Retinal pigment epithelial cell (primary cell): ENCODE results near the gene SLC49A3.

Experiments used
- DNase-seq: peaks from one replicate; pipeline ENCODE4 v3.0.0-alpha.2; 2010; ENCODE audit warnings: low read depth
- H3K4me3 ChIP-seq: 2 replicates; pipeline ENCODE4 v1.5.1; 2011; ENCODE audit warnings: mild to moderate bottlenecking, low read length, control low read depth, moderate library complexity
- TF ChIP-seq, protein P1 (sequence below): conservative IDR thresholded peaks from 2 replicates; pipeline ENCODE4 v1.5.1; 2011; ENCODE audit warnings: low read depth, low read length, control low read depth, inconsistent platforms

Gene SLC49A3

DNA sequence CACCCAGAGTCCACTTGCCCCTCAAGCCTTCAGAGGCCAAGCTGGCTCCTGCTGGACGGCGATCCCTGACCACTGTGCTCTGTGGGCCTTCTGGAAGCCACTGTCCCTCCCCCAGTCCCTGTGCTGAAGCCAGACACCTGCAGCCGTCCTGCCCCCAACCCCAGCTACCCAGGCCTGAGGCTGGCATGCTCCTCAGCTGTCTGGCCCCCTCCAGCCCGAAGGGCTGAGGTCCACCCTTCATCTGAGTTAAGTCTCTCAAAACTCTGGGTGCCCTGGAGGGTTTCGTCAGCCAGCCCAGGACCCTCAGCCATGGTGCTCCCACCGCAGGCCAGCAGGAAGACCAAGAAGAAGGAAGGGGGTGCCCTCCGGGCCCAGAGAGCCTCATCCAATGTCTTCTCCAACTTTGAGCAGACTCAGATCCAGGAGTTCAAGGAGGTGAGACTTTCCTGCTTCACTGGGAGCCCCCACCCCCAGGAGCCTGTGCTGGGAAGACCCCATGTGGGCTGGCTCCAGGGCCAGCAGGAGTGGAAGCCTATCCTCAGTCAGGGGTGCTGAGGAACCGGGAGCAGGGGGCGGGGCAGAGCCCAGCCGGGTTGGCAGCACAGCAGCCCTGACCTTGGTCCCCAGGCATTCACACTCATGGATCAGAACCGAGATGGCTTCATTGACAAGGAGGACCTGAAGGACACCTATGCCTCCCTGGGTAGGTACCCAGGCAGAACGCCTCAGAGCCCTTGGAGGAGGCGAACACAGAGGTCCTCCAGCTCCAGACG lies 10.4 kb downstream of the SLC49A3 start:
- DNase-seq = no peak
- no peak overlapping the region for H3K4me3 ChIP-seq
- TF ChIP-seq, protein P1, sequence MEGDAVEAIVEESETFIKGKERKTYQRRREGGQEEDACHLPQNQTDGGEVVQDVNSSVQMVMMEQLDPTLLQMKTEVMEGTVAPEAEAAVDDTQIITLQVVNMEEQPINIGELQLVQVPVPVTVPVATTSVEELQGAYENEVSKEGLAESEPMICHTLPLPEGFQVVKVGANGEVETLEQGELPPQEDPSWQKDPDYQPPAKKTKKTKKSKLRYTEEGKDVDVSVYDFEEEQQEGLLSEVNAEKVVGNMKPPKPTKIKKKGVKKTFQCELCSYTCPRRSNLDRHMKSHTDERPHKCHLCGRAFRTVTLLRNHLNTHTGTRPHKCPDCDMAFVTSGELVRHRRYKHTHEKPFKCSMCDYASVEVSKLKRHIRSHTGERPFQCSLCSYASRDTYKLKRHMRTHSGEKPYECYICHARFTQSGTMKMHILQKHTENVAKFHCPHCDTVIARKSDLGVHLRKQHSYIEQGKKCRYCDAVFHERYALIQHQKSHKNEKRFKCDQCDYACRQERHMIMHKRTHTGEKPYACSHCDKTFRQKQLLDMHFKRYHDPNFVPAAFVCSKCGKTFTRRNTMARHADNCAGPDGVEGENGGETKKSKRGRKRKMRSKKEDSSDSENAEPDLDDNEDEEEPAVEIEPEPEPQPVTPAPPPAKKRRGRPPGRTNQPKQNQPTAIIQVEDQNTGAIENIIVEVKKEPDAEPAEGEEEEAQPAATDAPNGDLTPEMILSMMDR = no peak

DNA sequence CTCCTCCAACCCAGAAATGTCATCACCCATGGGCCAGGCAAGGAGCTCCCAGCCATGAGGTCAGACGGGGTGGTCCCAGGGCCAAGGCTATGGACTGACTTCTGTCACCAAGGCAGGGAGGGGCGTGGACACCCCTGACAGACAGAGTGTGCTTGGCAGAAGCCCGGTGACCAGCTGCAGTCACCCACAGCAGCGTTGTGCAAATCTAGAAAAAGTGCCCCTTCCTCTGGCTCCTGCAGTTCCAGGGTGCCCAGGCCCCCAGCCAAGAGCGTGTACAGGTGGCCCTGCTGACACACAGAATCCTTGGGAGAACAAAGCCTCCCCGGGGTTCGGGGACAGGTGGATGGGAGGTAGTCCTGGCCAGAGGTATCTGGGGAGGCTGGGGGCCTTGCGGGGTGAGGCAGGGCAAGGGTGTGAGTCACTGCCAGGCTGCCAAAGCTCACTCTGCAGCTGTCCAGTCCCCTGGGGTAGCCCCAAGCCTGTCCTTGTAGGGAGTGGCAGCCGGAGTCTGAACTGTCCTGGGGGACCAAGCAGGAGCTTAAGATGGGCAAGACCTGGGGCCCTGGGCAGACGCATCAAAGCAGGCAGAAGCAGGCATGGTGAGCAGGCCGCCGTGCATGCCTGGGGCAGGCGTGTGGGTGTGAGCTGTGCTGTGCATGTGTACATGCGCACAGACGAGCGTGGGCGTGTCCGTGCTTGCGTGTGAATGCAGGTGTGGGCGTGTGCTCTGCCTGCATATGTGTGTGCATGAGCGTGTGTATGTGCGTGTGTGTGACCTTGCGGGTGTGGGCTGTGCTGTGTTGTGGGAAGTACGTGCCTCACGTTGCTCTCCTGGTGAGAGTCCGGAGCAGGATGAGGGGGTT lies 11.3 kb downstream of the SLC49A3 start:
- TF ChIP-seq, protein P1 = no peak
- DNase-seq = no peak
- H3K4me3 ChIP-seq = no peak overlapping the region

DNA sequence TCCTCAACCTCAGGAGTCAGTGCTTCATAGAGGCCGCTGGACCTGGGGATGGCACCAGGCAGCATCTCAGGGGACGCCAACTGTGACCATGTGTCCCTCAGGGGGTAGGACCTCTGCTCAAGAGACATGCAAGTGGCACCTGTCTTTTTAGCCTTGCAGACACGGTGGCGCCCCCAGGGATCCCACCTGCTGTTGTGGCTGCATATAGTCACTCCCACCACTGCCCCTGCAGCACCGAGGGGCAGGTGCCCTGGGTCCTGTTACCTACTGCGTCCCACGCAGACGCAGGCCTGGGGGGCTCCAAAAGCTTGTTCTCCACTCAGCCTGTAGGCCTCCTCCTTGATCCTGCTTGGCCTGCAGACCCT lies 12.1 kb downstream of the SLC49A3 start:
- H3K4me3 ChIP-seq = no peak overlapping the region
- TF ChIP-seq, protein P1 = no peak
- no peak for DNase-seq

DNA sequence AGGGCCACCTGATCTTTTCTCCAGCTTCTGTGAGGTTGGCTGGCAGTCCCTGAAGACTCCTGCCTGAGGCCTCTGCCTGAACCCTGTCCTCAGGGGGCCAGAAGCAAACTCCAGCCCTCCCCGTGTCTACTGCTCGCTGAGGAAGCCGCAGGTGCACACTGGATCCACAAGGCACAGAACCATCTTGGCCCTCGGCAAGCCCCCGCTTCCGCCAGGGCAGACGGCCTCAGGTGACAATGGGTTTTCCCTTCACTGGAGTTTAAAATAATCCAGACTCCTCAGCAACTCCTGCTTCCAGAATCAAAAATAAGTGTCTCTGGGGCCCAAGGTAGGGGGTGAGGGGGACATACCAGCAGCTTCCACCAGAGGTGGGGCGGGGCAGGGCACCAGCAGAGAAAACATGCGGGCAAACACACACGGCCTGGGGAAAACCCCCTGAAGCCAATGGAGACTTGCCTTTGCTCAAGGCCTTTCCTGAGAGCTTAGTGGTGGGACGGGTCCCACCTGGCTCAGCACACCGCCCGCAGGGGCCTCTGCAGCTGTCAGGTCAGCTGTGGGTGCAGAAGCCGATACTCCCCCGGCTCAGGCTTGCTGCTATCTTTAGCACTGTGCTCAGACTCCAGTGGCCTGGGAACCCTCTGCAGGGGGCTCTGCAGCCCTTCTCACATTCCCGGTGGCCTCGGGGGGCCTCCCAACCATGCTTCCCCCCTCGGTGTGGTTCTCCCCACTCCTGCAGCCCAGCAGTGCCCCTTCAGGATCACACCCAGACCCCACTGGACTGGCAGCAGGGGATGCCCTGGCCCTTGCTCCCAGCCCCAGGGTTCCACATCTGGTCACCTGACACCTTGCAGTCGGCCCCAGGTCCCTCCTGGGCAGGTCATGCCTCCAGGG lies 12.7 kb downstream of the SLC49A3 start:
- no peak overlapping the region for H3K4me3 ChIP-seq
- TF ChIP-seq, protein P1 = no peak
- no peak for DNase-seq

DNA sequence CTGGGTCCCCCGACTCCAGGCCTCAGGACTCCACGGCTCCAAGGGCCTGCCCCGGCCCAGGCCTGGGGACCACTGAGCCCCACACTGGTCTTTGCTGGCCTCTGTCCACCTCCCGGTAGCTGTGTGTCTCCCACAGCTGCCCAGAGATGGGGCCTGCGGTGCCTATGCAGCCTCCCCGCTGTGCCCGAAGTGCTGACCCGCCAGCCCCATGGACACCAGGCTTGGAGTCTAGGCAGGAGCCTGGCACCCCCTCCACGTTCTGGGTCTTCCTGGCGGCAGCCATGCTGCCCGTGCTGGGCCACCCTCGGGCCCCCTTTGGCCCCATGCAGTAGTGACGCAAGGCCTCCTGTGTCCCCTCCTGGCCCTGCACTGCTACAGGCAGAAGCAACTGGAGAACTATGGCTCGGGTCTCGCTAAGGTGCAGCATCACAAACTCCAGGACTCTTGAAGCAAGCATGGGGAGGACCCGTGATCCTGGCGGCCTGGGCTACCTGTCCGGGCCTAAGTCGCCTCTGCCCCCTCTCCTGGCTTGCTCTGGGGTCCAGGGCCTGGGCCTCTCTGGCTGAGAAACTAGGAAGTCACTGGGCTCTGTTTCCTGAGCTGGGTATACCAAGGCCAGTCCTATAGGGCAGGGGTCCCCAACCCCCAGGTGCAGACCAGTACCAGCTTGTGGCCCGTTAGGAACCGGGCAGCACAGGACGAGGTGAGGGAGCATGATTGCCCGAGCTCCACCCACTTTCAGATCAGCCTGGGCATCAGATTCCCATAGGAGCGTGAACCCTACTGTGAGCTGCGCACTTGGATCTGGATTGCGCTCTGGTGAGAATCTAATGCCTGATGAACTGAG lies 13.7 kb downstream of the SLC49A3 start:
- TF ChIP-seq, protein P1 = no peak
- peak overlapping the region; percentile 69 for H3K4me3 ChIP-seq
- no peak for DNase-seq
